Duodenal mucosa (tissue), 2 donors: ENCODE results near the gene SLC35A1.

Source experiments
- H3K27ac ChIP-seq: one replicate; pipeline ENCODE4 v1.7.0; 2013; ENCODE audit warnings: low read depth, low read length
- H3K27me3 ChIP-seq, 2 donors: one replicate each; pipeline ENCODE4 v1.7.0; 2013; ENCODE audit warnings: low read length in 2 of 2, control low read depth in 1 of 2; ENCODE audit not compliant: insufficient read depth in 2 of 2, control insufficient read depth in 1 of 2
- H3K36me3 ChIP-seq, 2 donors: one replicate each; pipeline ENCODE4 v1.7.0; 2013; ENCODE audit warnings: low read length in 2 of 2, control low read depth in 1 of 2; ENCODE audit not compliant: insufficient read depth in 2 of 2, control insufficient read depth in 1 of 2
- H3K4me1 ChIP-seq, 2 donors: one replicate each; pipeline ENCODE4 v1.7.0; 2013; ENCODE audit warnings: low read length in 2 of 2, control low read depth in 1 of 2; ENCODE audit not compliant: insufficient read depth in 2 of 2, control insufficient read depth in 1 of 2
- H3K4me3 ChIP-seq, 2 donors: one replicate each; pipeline ENCODE4 v1.7.0; 2013; ENCODE audit warnings: low read length in 2 of 2, low read depth in 1 of 2
- H3K9ac ChIP-seq, 2 donors: one replicate each; pipeline ENCODE4 v1.7.0; 2013; ENCODE audit warnings: low read length in 2 of 2, low read depth in 1 of 2
- H3K9me3 ChIP-seq, 2 donors: one replicate each; pipeline ENCODE4 v1.7.0; 2013; ENCODE audit warnings: low read length in 2 of 2, control low read depth in 1 of 2; ENCODE audit not compliant: control insufficient read depth in 1 of 2

SLC35A1 gene

GRCh38 chr6:87518453-87518852 lies 45.7 kb downstream of the SLC35A1 start:
- no peak overlapping the region for H3K4me3 ChIP-seq
- no peak overlapping the region for H3K9ac ChIP-seq
- no peak overlapping the region for H3K27ac ChIP-seq
- H3K27me3 ChIP-seq, result no peaks in the 10 kb centered on the region
- no peaks in the 10 kb centered on the region for H3K9me3 ChIP-seq
- peaks cover 23 to 52% of the 10 kb centered on the region in 2 donors for H3K36me3 ChIP-seq
- no peaks in the 10 kb centered on the region for H3K4me1 ChIP-seq

GRCh38 chr6:87522686-87523085 lies 49.9 kb downstream of the SLC35A1 start:
- H3K9me3 ChIP-seq, result no peaks in the 10 kb centered on the region
- no peak overlapping the region for H3K9ac ChIP-seq
- peaks cover 20 to 35% of the 10 kb centered on the region in 2 donors for H3K36me3 ChIP-seq
- H3K4me1 ChIP-seq, result no peaks in the 10 kb centered on the region
- no peak overlapping the region for H3K27ac ChIP-seq
- H3K27me3 ChIP-seq, result no peaks in the 10 kb centered on the region
- H3K4me3 ChIP-seq, result no peak overlapping the region

- Histone ChIP-seq H3K4me3 (no peak overlapping the region), H3K27me3 (no peaks in the 10 kb centered on the region), H3K27ac (no peak overlapping the region), H3K9me3 (no peaks in the 10 kb centered on the region), H3K9ac (no peak overlapping the region), H3K36me3 (peaks cover 8 to 18% of the 10 kb centered on the region in 2 donors), H3K4me1 (no peaks in the 10 kb centered on the region)
Measured at GRCh38 chr6:87529221-87529620, 56.4 kb downstream of the SLC35A1 start.

GRCh38 chr6:87534377-87535047 lies 61.7 kb downstream of the SLC35A1 start:
- no peak overlapping the region for H3K27ac ChIP-seq
- H3K9me3 ChIP-seq, result peaks cover 0 to 4% of the 10 kb centered on the region in 2 donors
- H3K4me1 ChIP-seq, result peaks cover 0 to 5% of the 10 kb centered on the region in 2 donors
- no peak overlapping the region for H3K9ac ChIP-seq
- H3K27me3 ChIP-seq, result no peaks in the 10 kb centered on the region
- peaks cover 5 to 24% of the 10 kb centered on the region in 2 donors for H3K36me3 ChIP-seq
- H3K4me3 ChIP-seq, result no peak overlapping the region

- no peaks in the 10 kb centered on the region for H3K27me3 ChIP-seq
- peaks cover 4 to 6% of the 10 kb centered on the region in 2 donors for H3K9me3 ChIP-seq
- peaks cover 0 to 5% of the 10 kb centered on the region in 2 donors for H3K4me1 ChIP-seq
- no peak overlapping the region for H3K4me3 ChIP-seq
- no peak overlapping the region for H3K9ac ChIP-seq
- H3K36me3 ChIP-seq, result peaks cover 12 to 31% of the 10 kb centered on the region in 2 donors
- no peak overlapping the region for H3K27ac ChIP-seq
Measured at GRCh38 chr6:87538510-87539260, 65.9 kb downstream of the SLC35A1 start.

- no peak overlapping the region for H3K9ac ChIP-seq
- no peak overlapping the region for H3K27ac ChIP-seq
Measured at GRCh38 chr6:87539554-87539953, 66.8 kb downstream of the SLC35A1 start.

GRCh38 chr6:87540539-87540938 lies 67.8 kb downstream of the SLC35A1 start:
- H3K9me3 ChIP-seq, result peaks cover 4 to 6% of the 10 kb centered on the region in 2 donors
- H3K4me1 ChIP-seq, result peaks cover 0 to 5% of the 10 kb centered on the region in 2 donors
- no peaks in the 10 kb centered on the region for H3K27me3 ChIP-seq
- peaks cover 28 to 39% of the 10 kb centered on the region in 2 donors for H3K36me3 ChIP-seq
- H3K9ac ChIP-seq, result no peak overlapping the region
- H3K27ac ChIP-seq, result no peak overlapping the region
- H3K4me3 ChIP-seq, result no peak overlapping the region

More at GRCh38 chr6:87539554-87539953, 66.8 kb downstream of the SLC35A1 start:
- peaks cover 4 to 6% of the 10 kb centered on the region in 2 donors for H3K9me3 ChIP-seq
- peaks cover 0 to 5% of the 10 kb centered on the region in 2 donors for H3K4me1 ChIP-seq
- H3K27me3 ChIP-seq, result no peaks in the 10 kb centered on the region
- peaks cover 21 to 34% of the 10 kb centered on the region in 2 donors for H3K36me3 ChIP-seq
- no peak overlapping the region for H3K4me3 ChIP-seq

GRCh38 chr6:87541041-87541440 lies 68.3 kb downstream of the SLC35A1 start:
- H3K36me3 ChIP-seq, result peaks cover 28 to 40% of the 10 kb centered on the region in 2 donors
- no peak overlapping the region for H3K9ac ChIP-seq
- H3K27me3 ChIP-seq, result no peaks in the 10 kb centered on the region
- H3K4me3 ChIP-seq, result no peak overlapping the region
- H3K27ac ChIP-seq, result no peak overlapping the region
- peaks cover 0 to 5% of the 10 kb centered on the region in 2 donors for H3K4me1 ChIP-seq
- peaks cover 4 to 6% of the 10 kb centered on the region in 2 donors for H3K9me3 ChIP-seq

- H3K36me3 ChIP-seq, result peaks cover 33 to 45% of the 10 kb centered on the region in 2 donors
- no peak overlapping the region for H3K4me3 ChIP-seq
- H3K27me3 ChIP-seq, result no peaks in the 10 kb centered on the region
- H3K9ac ChIP-seq, result no peak overlapping the region
- no peak overlapping the region for H3K27ac ChIP-seq
- H3K9me3 ChIP-seq, result peaks cover 4 to 6% of the 10 kb centered on the region in 2 donors
- peaks cover 0 to 5% of the 10 kb centered on the region in 2 donors for H3K4me1 ChIP-seq
Measured at GRCh38 chr6:87541744-87542143, 69.0 kb downstream of the SLC35A1 start.
